HepG2 (cell line): ENCODE measurements around the gene TNFSF12. TPM values are rescaled to one million over a fixed set of nuclear protein-coding genes. Genes with fewer than 3 reads are reported as not detected.

ENCODE experiments used
- AGO2 ChIP-seq: fragments of 200-400 bp; formaldehyde crosslinking; optimal IDR thresholded peaks from 2 replicates; pipeline ENCODE3; 2017; ENCODE audit warnings: mild to moderate bottlenecking, low read depth, low read length, moderate library complexity
- ARNTL ChIP-seq: sonication (generic); formaldehyde crosslinking; IDR thresholded peaks from 2 replicates; pipeline ENCODE4 v1.4.0; 2020; ENCODE audit warnings: mild to moderate bottlenecking, missing genetic modification reagents
- ATF1 ChIP-seq: IDR thresholded peaks from 2 replicates; pipeline ENCODE4 v1.6.1; 2016; ENCODE audit warnings: mild to moderate bottlenecking, control low read depth
- EED ChIP-seq: sonication (generic); formaldehyde crosslinking; IDR thresholded peaks from 2 replicates; pipeline ENCODE4 v1.5.0; 2020; ENCODE audit warnings: mild to moderate bottlenecking, missing genetic modification reagents
- GATA4 ChIP-seq: sonication (generic); IDR thresholded peaks from 2 replicates; pipeline ENCODE4 v1.6.1; 2016; ENCODE audit warnings: antibody characterized with exemption, low read depth, borderline replicate concordance
- KDM4B ChIP-seq: sonication (generic); formaldehyde crosslinking; IDR thresholded peaks from 2 replicates; pipeline ENCODE4 v1.4.0; 2020; ENCODE audit warnings: missing genetic modification reagents
- MAFK ChIP-seq, 2 experiments: IDR thresholded peaks in 1 of 2; conservative IDR thresholded peaks in 1 of 2; 2 replicates each; pipeline ENCODE4 v1.6.1; 2011; ENCODE audit warnings: improper control_type of control experiment in 2 of 2, low read length in 2 of 2
- POLR2AphosphoS5 ChIP-seq: IDR thresholded peaks from 2 replicates; pipeline ENCODE4 v1.6.1; 2012; ENCODE audit warnings: low read depth, low read length
- RFXANK ChIP-seq: IDR thresholded peaks from 2 replicates; pipeline ENCODE4 v1.6.1; 2016
- SIN3B ChIP-seq: fragments of 150-350 bp; IDR thresholded peaks from 2 replicates; pipeline ENCODE4 v1.6.1; 2014; ENCODE audit warnings: low read length
- ZFP36L2 ChIP-seq: sonication (generic); formaldehyde crosslinking; IDR thresholded peaks from 2 replicates; pipeline ENCODE4 v1.4.0; 2020; ENCODE audit warnings: missing genetic modification reagents
- ZFP82 ChIP-seq: sonication (generic); formaldehyde crosslinking; IDR thresholded peaks from 2 replicates; pipeline ENCODE4 v1.5.1; 2020; ENCODE audit warnings: mild to moderate bottlenecking, missing genetic modification reagents, borderline replicate concordance
- ZNF180 ChIP-seq: sonication (generic); formaldehyde crosslinking; IDR thresholded peaks from 2 replicates; pipeline ENCODE4 v1.4.0; 2020; ENCODE audit warnings: low read depth, missing genetic modification reagents, borderline replicate concordance
- ZNF563 ChIP-seq: sonication (generic); formaldehyde crosslinking; IDR thresholded peaks from 2 replicates; pipeline ENCODE4 v1.8.0; 2022; ENCODE audit warnings: mild to moderate bottlenecking, moderate library complexity, missing genetic modification reagents
- ZNF674 ChIP-seq: sonication (generic); formaldehyde crosslinking; IDR thresholded peaks from 2 replicates; pipeline ENCODE4 v1.5.0; 2020; ENCODE audit warnings: low read depth, mild to moderate bottlenecking, missing genetic modification reagents
- ZNF780A ChIP-seq: sonication (generic); formaldehyde crosslinking; IDR thresholded peaks from 2 replicates; pipeline ENCODE4 v1.8.0; 2022; ENCODE audit warnings: mild to moderate bottlenecking, missing genetic modification reagents, moderate library complexity
- ZSCAN20 ChIP-seq: sonication (generic); formaldehyde crosslinking; IDR thresholded peaks from 2 replicates; pipeline ENCODE4 v1.4.0; 2020; ENCODE audit warnings: missing genetic modification reagents, mild to moderate bottlenecking, borderline replicate concordance
- ZSCAN9 ChIP-seq: IDR thresholded peaks from 2 replicates; pipeline ENCODE4 v1.6.1; 2016; ENCODE audit warnings: borderline replicate concordance
- polyA plus RNA-seq, 8 experiments: library from polyadenylated mRNA; depleted of rRNA in 3 of 8; stranded (reverse) in 7 of 8; unstranded in 1 of 8; fragments of >200 nt; fragmentation: Illumina TruSeq in 4 of 8; extraction: Trizol in 4 of 8; gene quantifications; 2 replicates each; pipeline versions ENCODE4 v1.2.1 to v1.2.3, GENCODE V29; 2011 to 2016; ENCODE audit warnings: low read depth in 4 of 8, missing spikeins in 1 of 8, mixed read lengths in 1 of 8; ENCODE audit not compliant: insufficient read depth in 1 of 8
- total RNA-seq, 5 experiments: library from RNA; depleted of rRNA; stranded (reverse); fragments of >200 nt; fragmentation: Illumina TruSeq; extraction: Trizol; gene quantifications; 2 replicates each; pipeline ENCODE4 v1.2.3, GENCODE V29; 2016; ENCODE audit warnings: low read depth in 1 of 5
- TF ChIP-seq, protein P1 (sequence below): sonication (generic); formaldehyde crosslinking; IDR thresholded peaks from 2 replicates; pipeline ENCODE4 v1.4.0; 2020; ENCODE audit warnings: missing genetic modification reagents
- TF ChIP-seq, protein P2 (sequence below): sonication (generic); formaldehyde crosslinking; IDR thresholded peaks from 2 replicates; pipeline ENCODE4 v1.9.0; 2022; ENCODE audit warnings: low read depth, missing genetic modification reagents
- TF ChIP-seq, protein P3 (sequence below): IDR thresholded peaks from 2 replicates; pipeline ENCODE4 v1.6.1; 2016; ENCODE audit warnings: control low read depth
- TF ChIP-seq, protein P4 (sequence below): sonication (generic); formaldehyde crosslinking; IDR thresholded peaks from 2 replicates; pipeline ENCODE4 v1.5.0; 2020; ENCODE audit warnings: mild to moderate bottlenecking, low read depth, missing genetic modification reagents, borderline replicate concordance
- TF ChIP-seq, protein P5 (sequence below): IDR thresholded peaks from 2 replicates; pipeline ENCODE4 v1.6.1; 2016; ENCODE audit warnings: missing biosample characterization, missing genetic modification reagents, low read depth

TNFSF12 gene
- total and polyA plus RNA-seq, 2 of the 13 experiments (the other 11 are each of a cell fraction or from before 2014, with no cell fraction given) = 0.93 to 7.2 TPM

DNA sequence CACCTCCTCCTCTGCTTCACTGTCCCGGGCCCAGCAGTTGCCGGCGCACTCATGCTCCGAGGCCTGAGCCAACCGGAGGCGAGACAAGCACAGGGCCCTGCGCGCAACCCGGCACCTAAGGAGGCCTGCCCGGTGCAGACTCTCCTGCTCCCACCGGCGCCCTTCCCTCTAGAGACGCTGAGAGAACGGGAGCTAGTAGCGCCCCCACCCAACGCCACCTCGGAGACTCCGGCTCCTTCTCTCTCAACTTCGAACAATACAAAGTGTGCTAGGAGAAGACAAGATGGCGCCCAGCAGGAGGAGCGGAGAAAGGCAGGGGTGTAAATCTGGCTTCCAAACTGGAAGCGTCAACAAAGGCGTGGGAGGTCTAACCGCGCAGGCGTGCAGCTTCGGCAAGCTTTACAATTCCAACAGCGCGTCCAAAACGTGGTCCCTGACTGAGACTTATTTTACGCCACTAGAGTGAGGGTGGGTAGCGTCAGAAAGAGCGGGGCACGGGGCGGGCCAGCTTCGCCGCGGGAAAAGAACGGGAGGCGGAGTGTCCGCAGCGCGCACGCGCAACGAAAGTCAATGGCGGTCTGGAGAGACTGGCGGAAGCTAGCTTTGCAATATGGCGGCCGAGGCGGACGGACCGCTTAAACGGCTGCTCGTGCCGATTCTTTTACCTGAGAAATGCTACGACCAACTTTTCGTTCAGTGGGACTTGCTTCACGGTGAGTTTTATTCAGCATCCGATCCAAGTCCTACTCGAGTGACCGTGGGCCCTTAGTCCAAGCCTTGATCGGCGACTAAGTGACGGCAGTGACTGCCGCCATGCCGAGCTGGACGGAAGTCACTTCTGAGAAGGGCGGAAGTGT is 34.6 kb downstream of the TNFSF12 start, which contains the start of gene MPDU1 (continued):
- TF ChIP-seq KDM4B (CRISPR knock-in tag) = 0 out of 2 replicates have a peak, but pooled peaks have one; percentile 13
- TF ChIP-seq RFXANK = no peak
- peak; percentile 59; the same call in 1 of the 2 replicates for TF ChIP-seq POLR2AphosphoS5
- peak; percentile 66; the same call in 1 of the 2 replicates for TF ChIP-seq EED (CRISPR knock-in tag)
- TF ChIP-seq, protein P1, sequence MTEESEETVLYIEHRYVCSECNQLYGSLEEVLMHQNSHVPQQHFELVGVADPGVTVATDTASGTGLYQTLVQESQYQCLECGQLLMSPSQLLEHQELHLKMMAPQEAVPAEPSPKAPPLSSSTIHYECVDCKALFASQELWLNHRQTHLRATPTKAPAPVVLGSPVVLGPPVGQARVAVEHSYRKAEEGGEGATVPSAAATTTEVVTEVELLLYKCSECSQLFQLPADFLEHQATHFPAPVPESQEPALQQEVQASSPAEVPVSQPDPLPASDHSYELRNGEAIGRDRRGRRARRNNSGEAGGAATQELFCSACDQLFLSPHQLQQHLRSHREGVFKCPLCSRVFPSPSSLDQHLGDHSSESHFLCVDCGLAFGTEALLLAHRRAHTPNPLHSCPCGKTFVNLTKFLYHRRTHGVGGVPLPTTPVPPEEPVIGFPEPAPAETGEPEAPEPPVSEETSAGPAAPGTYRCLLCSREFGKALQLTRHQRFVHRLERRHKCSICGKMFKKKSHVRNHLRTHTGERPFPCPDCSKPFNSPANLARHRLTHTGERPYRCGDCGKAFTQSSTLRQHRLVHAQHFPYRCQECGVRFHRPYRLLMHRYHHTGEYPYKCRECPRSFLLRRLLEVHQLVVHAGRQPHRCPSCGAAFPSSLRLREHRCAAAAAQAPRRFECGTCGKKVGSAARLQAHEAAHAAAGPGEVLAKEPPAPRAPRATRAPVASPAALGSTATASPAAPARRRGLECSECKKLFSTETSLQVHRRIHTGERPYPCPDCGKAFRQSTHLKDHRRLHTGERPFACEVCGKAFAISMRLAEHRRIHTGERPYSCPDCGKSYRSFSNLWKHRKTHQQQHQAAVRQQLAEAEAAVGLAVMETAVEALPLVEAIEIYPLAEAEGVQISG (CRISPR knock-in tag) = peak; percentile 92
- TF ChIP-seq ZSCAN20 = no peak
- no peak for TF ChIP-seq MAFK (conservative IDR thresholded peaks at IDR 0.05 in 1 of 2, IDR thresholded peaks at IDR 0.05 in 1 of 2; ENCODE audit: low read length in 2 of 2)
- TF ChIP-seq AGO2 = peak; percentile 77
- TF ChIP-seq ZSCAN9 (CRISPR knock-in tag) = no peak
- peak; percentile 44; the same call in 1 of the 2 replicates for TF ChIP-seq ARNTL (CRISPR knock-in tag)
- no peak for TF ChIP-seq ZNF674 (CRISPR knock-in tag)
- no peak; the same call in none of the 2 replicates for TF ChIP-seq SIN3B
- no peak for TF ChIP-seq ZNF563 (CRISPR knock-in tag)
- TF ChIP-seq ZFP36L2 = no peak
- TF ChIP-seq, protein P2, sequence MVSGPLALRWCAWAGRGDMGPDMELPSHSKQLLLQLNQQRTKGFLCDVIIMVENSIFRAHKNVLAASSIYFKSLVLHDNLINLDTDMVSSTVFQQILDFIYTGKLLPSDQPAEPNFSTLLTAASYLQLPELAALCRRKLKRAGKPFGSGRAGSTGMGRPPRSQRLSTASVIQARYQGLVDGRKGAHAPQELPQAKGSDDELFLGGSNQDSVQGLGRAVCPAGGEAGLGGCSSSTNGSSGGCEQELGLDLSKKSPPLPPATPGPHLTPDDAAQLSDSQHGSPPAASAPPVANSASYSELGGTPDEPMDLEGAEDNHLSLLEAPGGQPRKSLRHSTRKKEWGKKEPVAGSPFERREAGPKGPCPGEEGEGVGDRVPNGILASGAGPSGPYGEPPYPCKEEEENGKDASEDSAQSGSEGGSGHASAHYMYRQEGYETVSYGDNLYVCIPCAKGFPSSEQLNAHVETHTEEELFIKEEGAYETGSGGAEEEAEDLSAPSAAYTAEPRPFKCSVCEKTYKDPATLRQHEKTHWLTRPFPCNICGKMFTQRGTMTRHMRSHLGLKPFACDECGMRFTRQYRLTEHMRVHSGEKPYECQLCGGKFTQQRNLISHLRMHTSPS (CRISPR knock-in tag) = no peak
- no peak for TF ChIP-seq ZFP82 (CRISPR knock-in tag)
- no peak for TF ChIP-seq GATA4
- TF ChIP-seq, protein P3, sequence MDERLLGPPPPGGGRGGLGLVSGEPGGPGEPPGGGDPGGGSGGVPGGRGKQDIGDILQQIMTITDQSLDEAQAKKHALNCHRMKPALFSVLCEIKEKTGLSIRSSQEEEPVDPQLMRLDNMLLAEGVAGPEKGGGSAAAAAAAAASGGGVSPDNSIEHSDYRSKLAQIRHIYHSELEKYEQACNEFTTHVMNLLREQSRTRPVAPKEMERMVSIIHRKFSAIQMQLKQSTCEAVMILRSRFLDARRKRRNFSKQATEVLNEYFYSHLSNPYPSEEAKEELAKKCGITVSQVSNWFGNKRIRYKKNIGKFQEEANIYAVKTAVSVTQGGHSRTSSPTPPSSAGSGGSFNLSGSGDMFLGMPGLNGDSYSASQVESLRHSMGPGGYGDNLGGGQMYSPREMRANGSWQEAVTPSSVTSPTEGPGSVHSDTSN (CRISPR knock-in tag) = no peak
- TF ChIP-seq, protein P4, sequence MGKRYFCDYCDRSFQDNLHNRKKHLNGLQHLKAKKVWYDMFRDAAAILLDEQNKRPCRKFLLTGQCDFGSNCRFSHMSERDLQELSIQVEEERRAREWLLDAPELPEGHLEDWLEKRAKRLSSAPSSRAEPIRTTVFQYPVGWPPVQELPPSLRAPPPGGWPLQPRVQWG (CRISPR knock-in tag) = no peak
- TF ChIP-seq, protein P5, sequence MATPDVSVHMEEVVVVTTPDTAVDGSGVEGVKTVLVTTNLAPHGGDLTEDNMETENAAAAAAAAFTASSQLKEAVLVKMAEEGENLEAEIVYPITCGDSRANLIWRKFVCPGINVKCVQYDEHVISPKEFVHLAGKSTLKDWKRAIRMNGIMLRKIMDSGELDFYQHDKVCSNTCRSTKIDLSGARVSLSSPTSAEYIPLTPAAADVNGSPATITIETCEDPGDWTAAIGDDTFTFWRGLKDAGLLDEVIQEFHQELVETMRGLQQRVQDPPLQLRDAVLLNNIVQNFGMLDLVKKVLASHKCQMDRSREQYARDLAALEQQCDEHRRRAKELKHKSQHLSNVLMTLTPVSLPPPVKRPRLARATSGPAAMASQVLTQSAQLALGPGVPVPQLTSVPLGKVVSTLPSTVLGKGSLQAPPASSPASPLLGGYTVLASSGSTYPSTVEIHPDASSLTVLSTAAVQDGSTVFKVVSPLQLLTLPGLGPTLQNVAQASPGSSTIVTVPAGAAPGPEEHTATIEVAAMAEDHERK = no peak; the same call in 1 of the 2 replicates
- no peak for TF ChIP-seq ZNF780A
- TF ChIP-seq ZNF180 = 0 out of 2 replicates have a peak, but pooled peaks have one; percentile 65
- no peak for TF ChIP-seq ATF1 (CRISPR knock-in tag)
